Effector memory CD4-positive, alpha-beta T cell (primary cell): ENCODE data around the gene GATM.
A peak's percentile ranks its signal among the peaks of the same experiment; 100 is the strongest.

Experiments
- DNase-seq, 3 donors: peaks; one replicate each; pipeline ENCODE4 v3.0.0-alpha.2; 2020
- H3K27ac ChIP-seq: 2 replicates; pipeline ENCODE4 v1.7.0; 2013; ENCODE audit warnings: mild to moderate bottlenecking, low read length, moderate library complexity; ENCODE audit not compliant: insufficient read depth, poor library complexity, severe bottlenecking
- H3K27me3 ChIP-seq: replicated peaks from 2 replicates; pipeline ENCODE4 v1.7.0; 2013; ENCODE audit warnings: mild to moderate bottlenecking, low read length; ENCODE audit not compliant: insufficient read depth, control insufficient read depth, poor library complexity, severe bottlenecking
- H3K36me3 ChIP-seq: 2 replicates; pipeline ENCODE4 v1.7.0; 2013; ENCODE audit warnings: mild to moderate bottlenecking, low read length, moderate library complexity; ENCODE audit not compliant: control insufficient read depth, insufficient read depth
- H3K4me1 ChIP-seq: 2 replicates; pipeline ENCODE4 v1.7.0; 2013; ENCODE audit warnings: low read length, mild to moderate bottlenecking; ENCODE audit not compliant: control insufficient read depth, insufficient read depth, poor library complexity, severe bottlenecking
- H3K4me3 ChIP-seq: 2 replicates; pipeline ENCODE4 v1.7.0; 2013; ENCODE audit warnings: low read length, low read depth, mild to moderate bottlenecking; ENCODE audit not compliant: insufficient read depth, poor library complexity, severe bottlenecking
- H3K9me3 ChIP-seq: 2 replicates; pipeline ENCODE4 v1.7.0; 2013; ENCODE audit warnings: mild to moderate bottlenecking, low read length, moderate library complexity; ENCODE audit not compliant: control insufficient read depth

GATM gene

DNA sequence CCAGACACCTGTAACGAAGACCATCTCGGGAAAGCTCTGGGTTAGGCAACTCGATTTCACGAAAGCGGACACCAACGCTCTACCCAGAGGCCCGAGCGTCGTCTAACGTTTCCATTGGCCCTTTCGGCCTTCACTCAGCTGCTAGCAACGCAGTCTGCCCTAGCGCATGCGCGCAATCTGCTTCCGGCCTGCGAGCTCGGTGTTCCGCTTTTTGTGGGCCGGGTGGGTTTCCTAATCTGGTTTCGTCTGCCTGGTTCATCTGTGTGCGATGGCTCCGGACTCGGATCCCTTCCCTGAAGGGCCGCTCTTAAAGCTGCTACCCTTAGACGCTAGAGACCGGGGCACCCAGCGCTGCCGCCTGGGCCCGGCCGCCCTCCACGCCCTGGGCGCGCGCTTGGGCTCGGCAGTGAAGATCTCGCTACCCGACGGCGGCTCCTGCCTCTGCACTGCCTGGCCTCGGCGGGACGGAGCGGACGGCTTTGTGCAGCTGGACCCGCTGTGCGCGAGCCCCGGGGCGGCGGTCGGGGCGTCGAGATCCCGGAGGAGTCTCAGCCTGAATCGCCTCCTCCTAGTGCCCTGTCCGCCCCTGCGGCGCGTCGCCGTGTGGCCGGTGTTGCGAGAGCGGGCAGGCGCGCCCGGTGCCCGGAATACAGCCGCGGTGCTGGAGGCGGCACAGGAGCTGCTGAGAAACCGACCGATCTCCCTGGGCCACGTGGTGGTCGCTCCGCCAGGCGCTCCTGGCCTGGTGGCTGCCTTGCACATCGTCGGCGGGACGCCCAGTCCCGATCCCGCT is 24.0 kb upstream of the GATM start:
- peak overlapping the region; percentile 97 for H3K4me3 ChIP-seq

DNA sequence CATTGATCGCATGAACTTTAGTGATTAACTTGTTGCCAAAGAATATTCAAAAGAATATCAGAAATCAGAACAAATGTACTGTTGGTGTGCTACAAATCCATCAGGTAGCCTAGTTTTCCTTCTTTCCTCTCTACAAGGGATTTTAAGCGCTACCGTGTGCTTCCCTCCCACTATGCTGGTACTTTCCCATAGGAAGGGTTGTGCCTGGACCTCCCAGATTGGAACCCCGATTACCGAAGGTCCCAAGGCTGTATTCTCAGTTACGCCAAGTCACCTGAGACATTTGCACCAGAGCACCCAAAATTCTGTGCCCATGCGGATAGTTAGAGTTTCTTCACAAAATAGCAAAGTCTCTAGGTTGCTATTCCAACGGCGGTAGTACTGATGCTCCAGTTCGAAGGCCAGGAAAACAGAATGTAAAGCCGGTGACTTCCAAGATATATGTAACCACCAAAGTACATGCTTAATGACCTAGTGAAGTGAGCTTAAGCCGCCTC is 23.4 kb upstream of the GATM start:
- peak overlapping the region; percentile 97 for H3K4me3 ChIP-seq
- H3K27ac ChIP-seq: peak overlapping the region; percentile 80
- peaks cover 1% of the 10 kb centered on the region for H3K36me3 ChIP-seq
- H3K9me3 ChIP-seq: no peaks in the 10 kb centered on the region
- DNase-seq: no peak
- no peaks in the 10 kb centered on the region for H3K27me3 ChIP-seq
- peaks cover 12% of the 10 kb centered on the region for H3K4me1 ChIP-seq

More for the DNA sequence above, 24.0 kb upstream of the GATM start:
- peak overlapping the region; percentile 80 for H3K27ac ChIP-seq
- no peaks in the 10 kb centered on the region for H3K27me3 ChIP-seq
- peaks cover 7% of the 10 kb centered on the region for H3K36me3 ChIP-seq
- no peaks in the 10 kb centered on the region for H3K9me3 ChIP-seq
- DNase-seq: peak; percentile 91 to 96 (median 93)
- H3K4me1 ChIP-seq: peaks cover 12% of the 10 kb centered on the region

DNA sequence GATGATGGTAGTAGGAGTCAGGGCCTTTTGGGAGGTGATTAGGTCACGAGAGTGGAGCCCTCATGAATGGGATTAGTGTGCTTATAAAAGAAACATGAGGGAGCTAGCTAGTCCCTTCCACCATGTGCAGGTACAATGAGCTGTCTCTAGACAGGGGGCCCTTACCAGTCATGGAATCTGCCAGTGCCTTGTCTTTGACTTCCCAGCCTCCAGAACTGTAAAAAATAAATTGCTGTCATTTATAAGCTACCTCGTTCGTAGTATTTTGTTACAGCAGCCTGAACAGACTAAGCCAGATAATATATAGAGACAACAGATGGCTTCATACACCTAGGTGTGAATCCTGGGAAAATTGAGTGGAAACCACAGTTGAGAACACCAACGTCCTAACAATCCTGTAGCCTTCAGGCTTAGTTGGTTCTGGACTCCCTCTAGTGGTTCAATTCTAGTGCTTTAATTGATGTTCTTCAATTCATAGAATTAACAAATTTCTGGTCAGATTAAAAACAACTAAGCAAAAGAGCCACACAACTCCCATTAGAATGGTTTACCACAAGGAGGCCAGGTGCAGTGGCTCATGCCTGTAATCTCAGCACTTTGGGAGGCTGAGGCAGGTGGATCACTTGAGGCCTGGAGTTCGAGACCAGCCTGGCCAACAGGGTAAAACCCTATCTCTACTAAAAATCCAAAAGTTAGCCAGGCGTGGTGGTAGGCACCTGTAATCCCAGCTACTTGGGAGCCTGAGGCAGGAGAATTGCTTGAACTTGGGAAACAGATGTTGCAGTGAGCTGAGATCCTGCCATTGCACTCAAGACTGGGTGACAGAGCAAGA is 21.3 kb upstream of the GATM start:
- Histone ChIP-seq H3K9me3 (no peaks in the 10 kb centered on the region), H3K27ac (no peak overlapping the region), H3K27me3 (no peaks in the 10 kb centered on the region), H3K4me3 (no peak overlapping the region), H3K4me1 (peaks cover 12% of the 10 kb centered on the region), H3K36me3 (no peaks in the 10 kb centered on the region)
- no peak for DNase-seq

DNA sequence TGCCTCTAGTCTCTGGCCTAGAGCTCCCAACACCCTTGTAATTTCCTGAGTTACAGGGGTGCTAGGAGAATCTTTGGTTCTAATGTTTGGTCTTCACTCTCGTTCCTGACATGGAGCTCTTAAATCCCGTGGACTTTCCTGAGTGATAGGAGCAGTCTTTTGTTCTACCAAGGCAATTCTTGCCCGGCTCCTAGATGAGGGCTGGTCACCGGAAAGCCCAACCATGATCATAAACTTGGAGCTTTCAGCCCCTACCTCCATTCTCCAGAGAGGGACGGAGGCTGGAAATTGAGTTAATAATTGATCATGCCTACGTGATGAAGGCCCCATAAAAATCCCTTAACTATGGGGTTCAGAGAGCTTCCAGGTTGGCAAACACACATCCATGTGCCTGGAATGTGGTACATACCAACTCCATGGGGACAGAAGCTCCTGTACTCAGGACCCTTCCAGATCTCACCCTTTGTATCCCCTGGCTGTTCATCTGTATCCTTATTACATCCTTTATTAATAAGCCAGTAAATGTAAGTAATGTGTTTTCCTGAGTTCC is 18.8 kb upstream of the GATM start:
- Histone ChIP-seq H3K4me1 (no peaks in the 10 kb centered on the region), H3K9me3 (no peaks in the 10 kb centered on the region), H3K36me3 (no peaks in the 10 kb centered on the region), H3K4me3 (no peak overlapping the region), H3K27ac (no peak overlapping the region), H3K27me3 (no peaks in the 10 kb centered on the region)
- DNase-seq: no peak

DNA sequence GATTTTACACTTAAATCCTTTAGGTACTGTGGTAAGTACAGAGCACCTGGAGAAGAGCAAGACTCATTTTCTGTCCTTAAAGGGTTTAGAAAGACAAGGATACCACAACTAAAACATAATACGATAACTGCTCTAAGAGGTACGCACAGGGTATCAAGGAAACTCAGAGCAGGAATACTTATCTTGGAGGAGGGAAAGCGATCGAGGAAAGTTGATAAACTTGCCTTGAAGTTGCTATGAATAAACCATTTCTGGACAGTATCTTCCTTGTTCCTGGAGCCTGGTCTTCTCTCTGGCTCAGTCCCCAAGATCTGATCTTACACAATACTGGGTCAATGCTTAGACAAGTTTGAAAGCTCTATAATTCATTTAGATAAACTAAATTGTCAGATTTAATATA is 17.6 kb upstream of the GATM start:
- Histone ChIP-seq H3K27ac (no peak overlapping the region), H3K4me1 (no peaks in the 10 kb centered on the region), H3K27me3 (no peaks in the 10 kb centered on the region), H3K36me3 (no peaks in the 10 kb centered on the region), H3K9me3 (no peaks in the 10 kb centered on the region), H3K4me3 (no peak overlapping the region)
- no peak for DNase-seq

DNA sequence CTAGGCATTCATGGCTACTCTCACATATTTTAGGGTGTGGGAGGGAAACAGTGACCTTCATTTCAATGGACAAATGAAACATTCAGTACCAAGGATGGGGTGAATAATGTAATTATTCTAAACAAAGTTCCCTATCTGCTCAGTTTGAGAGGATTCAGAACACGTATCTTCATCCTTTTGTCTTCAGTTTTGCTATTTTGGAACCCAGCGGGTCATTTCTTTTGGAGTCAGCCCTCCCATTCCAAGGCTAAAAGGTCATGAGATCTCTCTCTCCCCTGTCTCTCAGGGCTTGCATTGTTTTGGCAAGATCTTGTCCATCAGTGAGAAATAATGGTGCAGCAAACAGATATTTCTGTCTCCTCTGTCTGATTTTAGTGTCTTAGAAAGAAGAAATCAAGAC is 16.3 kb upstream of the GATM start:
- no peak for DNase-seq
- Histone ChIP-seq H3K4me1 (no peaks in the 10 kb centered on the region), H3K36me3 (no peaks in the 10 kb centered on the region), H3K27me3 (no peaks in the 10 kb centered on the region), H3K9me3 (no peaks in the 10 kb centered on the region), H3K27ac (no peak overlapping the region), H3K4me3 (no peak overlapping the region)

DNA sequence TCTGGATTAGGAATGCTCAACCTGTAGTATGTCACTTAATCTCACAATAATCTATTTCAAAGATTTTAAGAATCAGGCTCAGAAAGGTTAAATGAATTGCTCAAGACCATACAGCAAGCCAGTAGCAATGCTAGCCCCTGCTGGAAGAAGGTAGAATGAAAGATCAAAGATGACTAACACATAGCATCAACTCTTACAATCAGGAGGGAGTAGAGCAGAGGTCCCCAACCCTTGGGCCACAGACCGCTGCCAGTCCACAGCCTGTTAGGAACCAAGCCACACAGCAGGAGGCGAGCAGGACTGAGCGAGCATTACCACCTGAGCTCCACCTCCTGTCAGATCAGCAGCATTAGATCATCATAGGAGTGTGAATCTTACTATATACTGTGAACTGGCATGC is 15.5 kb upstream of the GATM start:
- Histone ChIP-seq H3K36me3 (no peaks in the 10 kb centered on the region), H3K9me3 (no peaks in the 10 kb centered on the region), H3K27ac (no peak overlapping the region), H3K27me3 (no peaks in the 10 kb centered on the region), H3K4me3 (no peak overlapping the region), H3K4me1 (no peaks in the 10 kb centered on the region)
- DNase-seq: no peak

DNA sequence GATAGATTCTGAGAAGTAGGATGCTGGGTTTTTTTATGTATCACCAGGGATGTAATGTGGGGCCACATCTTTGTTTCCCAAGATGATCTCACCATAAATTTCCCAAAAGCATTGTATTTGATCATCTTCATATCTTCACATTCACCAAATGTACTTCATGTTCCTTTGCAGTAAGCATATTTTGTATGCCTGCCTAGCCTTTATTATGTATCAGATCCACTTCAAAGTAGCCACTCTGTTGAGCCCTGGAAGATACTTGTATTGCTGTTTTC is 14.2 kb upstream of the GATM start:
- Histone ChIP-seq H3K27me3 (no peaks in the 10 kb centered on the region), H3K4me3 (no peak overlapping the region), H3K27ac (no peak overlapping the region), H3K4me1 (no peaks in the 10 kb centered on the region), H3K9me3 (no peaks in the 10 kb centered on the region), H3K36me3 (no peaks in the 10 kb centered on the region)
- no peak for DNase-seq

DNA sequence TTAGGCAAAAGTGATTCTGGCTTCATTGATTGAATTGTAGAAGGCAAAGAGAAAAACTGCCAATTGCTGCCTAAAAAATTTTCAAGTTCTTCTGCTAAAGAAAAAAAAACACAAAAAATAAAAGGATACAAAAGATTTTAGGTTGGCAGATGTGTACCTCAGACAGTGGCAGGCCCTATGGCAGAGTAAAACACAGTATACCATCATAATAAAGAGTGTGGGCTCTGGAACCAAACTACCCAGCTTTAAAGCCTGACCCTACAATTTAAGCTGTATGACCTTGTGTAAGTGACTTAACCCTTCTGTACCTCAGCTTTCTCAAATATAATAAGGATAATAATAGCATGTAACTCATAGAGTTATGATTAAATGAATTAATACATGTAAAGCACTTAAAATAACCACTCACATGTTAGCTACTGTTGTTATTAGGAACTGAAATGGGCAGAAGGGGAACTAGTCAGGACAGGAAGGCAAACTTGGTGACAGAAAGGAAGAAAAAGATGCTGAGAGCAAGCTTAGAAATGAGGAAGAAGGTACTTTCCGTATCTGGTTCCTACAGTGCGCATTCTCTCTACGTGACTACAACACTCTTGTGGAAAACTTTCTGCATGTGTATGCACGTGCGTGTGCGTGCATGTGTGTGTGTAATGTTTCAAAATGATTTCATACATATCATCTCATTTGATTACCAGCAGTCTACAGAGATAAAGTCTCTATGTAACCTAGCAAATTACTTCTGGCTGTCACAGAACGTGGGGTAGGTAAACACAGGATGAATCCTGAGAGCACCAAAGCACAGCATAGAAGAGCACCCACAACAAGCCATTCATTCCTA is 13.6 kb upstream of the GATM start:
- Histone ChIP-seq H3K27ac (no peak overlapping the region), H3K27me3 (no peaks in the 10 kb centered on the region), H3K9me3 (no peaks in the 10 kb centered on the region), H3K4me3 (no peak overlapping the region), H3K4me1 (no peaks in the 10 kb centered on the region), H3K36me3 (no peaks in the 10 kb centered on the region)
- DNase-seq: no peak
